RWPE2 (cell line): ENCODE measurements around the gene SGMS1.
"Not testable (repeated sequence)": the region's sequence is repeated elsewhere in the genome, so short reads cannot be mapped to it uniquely, and the experiment has no call there.

Experiments
- ATAC-seq: fragments of 200-7000 bp; cut with Tn5 transposase; 3 replicates; pipeline ENCODE4 v1.9.1; 2021; ENCODE audit warnings: low read depth
- DNase-seq: peaks from one replicate; pipeline ENCODE4 v3.0.0-alpha.2; 2020; ENCODE audit warnings: low spot score
- H3K27ac ChIP-seq: fragments of 450-650 bp; 2 replicates; pipeline ENCODE4 v1.5.1; 2017; ENCODE audit warnings: mild to moderate bottlenecking; ENCODE audit not compliant: poor library complexity, severe bottlenecking
- H3K27me3 ChIP-seq: fragments of 250-450 bp; sonication (Bioruptor Pico); 2 replicates; pipeline ENCODE4 v1.5.1; 2021; ENCODE audit warnings: mild to moderate bottlenecking, moderate library complexity; ENCODE audit not compliant: insufficient read depth, poor library complexity, severe bottlenecking
- H3K36me3 ChIP-seq: fragments of 250-450 bp; sonication (Bioruptor Pico); 2 replicates; pipeline ENCODE4 v1.5.1; 2020; ENCODE audit warnings: low read depth, mild to moderate bottlenecking, moderate library complexity
- H3K4me1 ChIP-seq: fragments of 250-450 bp; sonication (Bioruptor Pico); 2 replicates; pipeline ENCODE4 v1.5.1; 2021; ENCODE audit warnings: mild to moderate bottlenecking, moderate library complexity; ENCODE audit not compliant: insufficient read depth, poor library complexity, severe bottlenecking
- H3K4me3 ChIP-seq: fragments of 250-450 bp; sonication (Bioruptor Pico); 2 replicates; pipeline ENCODE4 v1.5.1; 2021; ENCODE audit warnings: mild to moderate bottlenecking, moderate library complexity; ENCODE audit not compliant: severe bottlenecking
- H3K9me3 ChIP-seq: fragments of 250-450 bp; sonication (Bioruptor Pico); 2 replicates; pipeline ENCODE4 v1.5.1; 2021; ENCODE audit warnings: mild to moderate bottlenecking, moderate library complexity; ENCODE audit not compliant: severe bottlenecking
- CTCF ChIP-seq: fragments of 450-650 bp; IDR thresholded peaks from one replicate; pipeline ENCODE4 v1.5.1; 2017; ENCODE audit warnings: mild to moderate bottlenecking, moderate library complexity; ENCODE audit not compliant: poor library complexity, severe bottlenecking

The SGMS1 gene

GRCh38 chr10:50572017-50572491, 51.7 kb downstream of the SGMS1 start:
- ATAC-seq = no peak

GRCh38 chr10:50568750-50569149, 55.0 kb downstream of the SGMS1 start:
- H3K9me3 ChIP-seq, H3K4me3 ChIP-seq, DNase-seq, H3K27me3 ChIP-seq, ATAC-seq, H3K4me1 ChIP-seq, H3K36me3 ChIP-seq, H3K27ac ChIP-seq: not testable (repeated sequence)

More at GRCh38 chr10:50572017-50572491, 51.7 kb downstream of the SGMS1 start:
- Histone ChIP-seq H3K4me1 (no peaks in the 10 kb centered on the region), H3K9me3 (no peaks in the 10 kb centered on the region), H3K4me3 (no peak overlapping the region), H3K27ac (no peak overlapping the region), H3K36me3 (no peaks in the 10 kb centered on the region), H3K27me3 (no peaks in the 10 kb centered on the region)
- no peak for TF ChIP-seq CTCF
- DNase-seq = no peak

- ATAC-seq = no peak
- DNase-seq = no peak
- H3K4me3 ChIP-seq = no peak overlapping the region
Observed at GRCh38 chr10:50567384-50567783, 56.4 kb downstream of the SGMS1 start.

GRCh38 chr10:50566150-50566549, 57.6 kb downstream of the SGMS1 start:
- Histone ChIP-seq H3K27me3 (no peaks in the 10 kb centered on the region), H3K27ac (no peak overlapping the region), H3K9me3 (no peaks in the 10 kb centered on the region), H3K4me1 (peaks cover 2% of the 10 kb centered on the region), H3K4me3 (no peak overlapping the region), H3K36me3 (no peaks in the 10 kb centered on the region)
- no peak for TF ChIP-seq CTCF
- ATAC-seq (no peak), DNase-seq (no peak)

More at GRCh38 chr10:50567384-50567783, 56.4 kb downstream of the SGMS1 start:
- H3K27me3 ChIP-seq = no peaks in the 10 kb centered on the region
- no peaks in the 10 kb centered on the region for H3K4me1 ChIP-seq
- H3K9me3 ChIP-seq = no peaks in the 10 kb centered on the region
- no peak overlapping the region for H3K27ac ChIP-seq
- no peaks in the 10 kb centered on the region for H3K36me3 ChIP-seq
- no peak for TF ChIP-seq CTCF

- ATAC-seq (no peak), DNase-seq (no peak)
- Histone ChIP-seq H3K27ac (no peak overlapping the region), H3K36me3 (no peaks in the 10 kb centered on the region), H3K9me3 (no peaks in the 10 kb centered on the region), H3K27me3 (no peaks in the 10 kb centered on the region), H3K4me3 (no peak overlapping the region), H3K4me1 (peaks cover 2% of the 10 kb centered on the region)
- no peak for TF ChIP-seq CTCF
Observed at GRCh38 chr10:50565301-50566083, 58.3 kb downstream of the SGMS1 start.
